Glutamatergic neuron (in vitro differentiated cells): ENCODE measurements around the gene AP2B1. TPM values are rescaled to one million over a fixed set of nuclear protein-coding genes. Genes with fewer than 3 reads are reported as not detected.
A peak's percentile ranks its signal among the peaks of the same experiment; 100 is the strongest.
"Not testable (repeated sequence)": the region's sequence is repeated elsewhere in the genome, so short reads cannot be mapped to it uniquely, and the experiment has no call there.

Experiments used
- DNase-seq: peaks from one replicate; pipeline ENCODE4 v3.0.0; 2022
- H3K27ac Mint-ChIP-seq: one replicate; pipeline ENCODE4 v1.8.0; 2020; ENCODE audit warnings: mild to moderate bottlenecking, mixed read lengths, inconsistent platforms; ENCODE audit not compliant: unreplicated experiment
- H3K27me3 Mint-ChIP-seq: one replicate; pipeline ENCODE4 v1.8.0; 2020; ENCODE audit warnings: mild to moderate bottlenecking, moderate library complexity, mixed read lengths, inconsistent platforms; ENCODE audit not compliant: unreplicated experiment
- H3K36me3 Mint-ChIP-seq: one replicate; pipeline ENCODE4 v1.8.0; 2020; ENCODE audit warnings: mild to moderate bottlenecking, mixed read lengths, inconsistent platforms; ENCODE audit not compliant: unreplicated experiment
- H3K4me1 Mint-ChIP-seq: one replicate; pipeline ENCODE4 v1.8.0; 2020; ENCODE audit warnings: mild to moderate bottlenecking, low read depth, mixed read lengths, inconsistent platforms; ENCODE audit not compliant: unreplicated experiment
- H3K4me3 Mint-ChIP-seq: one replicate; pipeline ENCODE4 v1.8.0; 2020; ENCODE audit warnings: mild to moderate bottlenecking, mixed read lengths, inconsistent platforms; ENCODE audit not compliant: unreplicated experiment
- H3K9me3 Mint-ChIP-seq: one replicate; pipeline ENCODE4 v1.8.0; 2020; ENCODE audit warnings: mild to moderate bottlenecking, moderate library complexity, mixed read lengths, inconsistent platforms; ENCODE audit not compliant: unreplicated experiment
- total RNA-seq: library from RNA; stranded (reverse); fragmentation: NEBNext Ultra II Directional; extraction: Animal tissue kit (Norgen Biotek cat#: 25700); gene quantifications from one replicate; pipeline ENCODE4 v1.2.1, GENCODE V29; 2021; ENCODE audit not compliant: unreplicated experiment
- TF ChIP-seq, protein P1 (sequence below): fragments of 200-600 bp; sonication (generic); IDR thresholded peaks from one replicate; pipeline ENCODE4 v1.5.0; 2021; ENCODE audit not compliant: partially characterized antibody, unreplicated experiment

Gene AP2B1
- total RNA-seq, 1 donor from 2014 or later = 316 TPM

DNA sequence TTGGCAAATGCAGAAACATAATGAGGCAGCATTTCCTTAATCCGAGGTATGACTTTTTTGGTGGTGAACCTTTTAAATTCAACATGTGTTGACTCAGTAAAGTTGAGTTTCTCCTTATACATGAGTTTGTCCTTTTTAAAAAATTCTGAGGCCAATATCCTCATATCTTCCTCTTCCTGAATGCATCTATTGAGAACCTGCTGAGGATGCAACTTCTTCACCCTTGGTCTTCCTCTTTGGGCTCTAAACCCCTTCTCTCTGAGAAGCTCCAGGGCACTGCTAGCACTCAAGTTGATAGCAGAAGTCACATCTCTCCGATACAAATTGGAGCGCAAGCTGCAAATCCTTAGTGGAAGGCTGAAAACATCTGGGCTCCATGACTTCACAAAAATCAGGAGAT is 29.8 kb upstream of the AP2B1 start:
- TF ChIP-seq, protein P1, sequence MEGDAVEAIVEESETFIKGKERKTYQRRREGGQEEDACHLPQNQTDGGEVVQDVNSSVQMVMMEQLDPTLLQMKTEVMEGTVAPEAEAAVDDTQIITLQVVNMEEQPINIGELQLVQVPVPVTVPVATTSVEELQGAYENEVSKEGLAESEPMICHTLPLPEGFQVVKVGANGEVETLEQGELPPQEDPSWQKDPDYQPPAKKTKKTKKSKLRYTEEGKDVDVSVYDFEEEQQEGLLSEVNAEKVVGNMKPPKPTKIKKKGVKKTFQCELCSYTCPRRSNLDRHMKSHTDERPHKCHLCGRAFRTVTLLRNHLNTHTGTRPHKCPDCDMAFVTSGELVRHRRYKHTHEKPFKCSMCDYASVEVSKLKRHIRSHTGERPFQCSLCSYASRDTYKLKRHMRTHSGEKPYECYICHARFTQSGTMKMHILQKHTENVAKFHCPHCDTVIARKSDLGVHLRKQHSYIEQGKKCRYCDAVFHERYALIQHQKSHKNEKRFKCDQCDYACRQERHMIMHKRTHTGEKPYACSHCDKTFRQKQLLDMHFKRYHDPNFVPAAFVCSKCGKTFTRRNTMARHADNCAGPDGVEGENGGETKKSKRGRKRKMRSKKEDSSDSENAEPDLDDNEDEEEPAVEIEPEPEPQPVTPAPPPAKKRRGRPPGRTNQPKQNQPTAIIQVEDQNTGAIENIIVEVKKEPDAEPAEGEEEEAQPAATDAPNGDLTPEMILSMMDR = no peak
- no peaks in the 10 kb centered on the region for H3K4me1 Mint-ChIP-seq
- no peaks in the 10 kb centered on the region for H3K9me3 Mint-ChIP-seq
- H3K27me3 Mint-ChIP-seq = peaks cover 5% of the 10 kb centered on the region
- H3K27ac Mint-ChIP-seq = no peak overlapping the region
- H3K36me3 Mint-ChIP-seq = no peaks in the 10 kb centered on the region
- DNase-seq = no peak
- no peak overlapping the region for H3K4me3 Mint-ChIP-seq

DNA sequence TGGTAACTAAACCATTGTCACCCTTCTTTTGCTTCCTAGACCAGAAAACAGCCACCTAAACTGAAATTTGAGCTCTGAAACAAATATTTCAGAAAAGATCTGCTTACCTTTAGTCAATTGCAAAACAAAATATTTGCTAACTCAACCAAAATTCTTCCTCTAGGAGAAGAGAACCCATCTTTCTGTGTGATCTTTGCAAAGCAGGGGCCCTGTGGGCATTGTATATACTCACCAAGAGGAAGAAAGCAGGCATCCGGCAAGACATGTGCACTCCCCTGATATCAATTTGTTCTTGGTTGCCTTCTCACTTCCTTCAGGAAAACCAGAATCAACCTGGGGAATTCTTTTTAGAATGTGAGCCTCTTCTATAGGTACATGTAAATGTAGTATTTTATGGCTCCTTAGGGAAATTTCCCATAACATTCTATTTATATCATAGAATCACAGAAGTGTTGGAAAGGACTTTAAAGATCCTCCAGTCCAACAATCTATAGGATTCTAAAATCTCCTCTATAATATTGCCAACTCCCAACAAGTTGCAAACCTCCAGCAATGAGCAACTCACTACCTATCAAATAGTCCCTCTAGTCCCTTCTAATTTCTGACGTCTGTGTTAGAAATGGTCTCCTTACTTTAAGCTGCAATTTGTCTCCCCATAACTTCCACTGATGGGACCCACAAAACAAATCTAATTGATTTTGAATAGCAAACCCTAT is 27.5 kb upstream of the AP2B1 start:
- Mint-ChIP-seq H3K27ac (no peak overlapping the region), H3K4me3 (no peak overlapping the region), H3K27me3 (peaks cover 5% of the 10 kb centered on the region), H3K36me3 (no peaks in the 10 kb centered on the region), H3K4me1 (no peaks in the 10 kb centered on the region), H3K9me3 (no peaks in the 10 kb centered on the region)
- no peak for DNase-seq
- TF ChIP-seq, protein P1 = no peak

DNA sequence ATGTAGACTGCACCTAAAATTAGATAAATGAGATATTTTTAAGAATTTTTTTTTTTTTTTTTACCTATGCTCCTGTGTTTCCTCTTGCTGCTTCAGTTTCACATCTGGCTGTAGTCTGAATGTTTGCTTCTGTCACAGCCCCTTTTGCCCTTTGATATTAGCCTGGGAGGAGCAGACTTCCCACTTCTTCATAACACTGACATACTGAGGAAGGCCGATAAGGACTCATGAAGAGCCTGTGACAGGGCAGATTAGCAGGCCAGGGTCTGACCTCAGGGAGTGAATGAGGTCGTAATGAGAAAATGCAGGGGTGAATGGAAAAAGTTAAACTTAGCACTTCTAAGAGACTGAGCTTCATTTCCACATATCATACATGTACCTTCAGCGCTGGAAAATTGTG is 26.4 kb upstream of the AP2B1 start, which contains the start of gene SLFN14:
SLFN14 (minus strand) TSS at position 117 of the 400 bp plus-strand sequence. CDS start 2,757 bp downstream, outside the sequence.
- H3K27me3 Mint-ChIP-seq = peaks cover 5% of the 10 kb centered on the region
- H3K4me1 Mint-ChIP-seq = no peaks in the 10 kb centered on the region
- no peak within 1 kb of the TSS for H3K27ac Mint-ChIP-seq
- no peak for DNase-seq
- no peaks in the 10 kb centered on the region for H3K9me3 Mint-ChIP-seq
- H3K36me3 Mint-ChIP-seq = no peaks in the 10 kb centered on the region
- no peak within 1 kb of the TSS for H3K4me3 Mint-ChIP-seq
- TF ChIP-seq, protein P1 = no peak

DNA sequence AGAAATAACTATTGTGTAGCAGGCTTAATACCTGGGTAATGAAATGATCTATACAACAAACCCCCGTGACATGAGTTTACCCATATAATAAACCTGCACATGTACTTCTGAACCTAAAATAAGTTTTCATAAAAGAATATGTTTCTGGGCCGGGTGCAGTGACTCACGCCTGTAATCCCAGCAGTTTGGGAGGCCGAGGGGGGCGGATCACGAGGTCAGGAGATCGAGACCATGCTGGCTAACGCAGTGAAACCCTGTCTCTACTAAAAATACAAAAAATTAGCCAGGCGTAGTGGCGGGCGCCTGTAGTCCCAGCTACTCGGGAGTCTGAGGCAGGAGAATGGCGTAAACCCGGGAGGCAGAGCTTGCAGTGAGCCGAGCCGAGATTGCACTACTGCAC is 23.9 kb upstream of the AP2B1 start:
- H3K9me3 Mint-ChIP-seq, H3K27ac Mint-ChIP-seq, H3K4me1 Mint-ChIP-seq, DNase-seq, H3K4me3 Mint-ChIP-seq, H3K36me3 Mint-ChIP-seq: not testable (repeated sequence)
- peaks cover 11% of the 10 kb centered on the region for H3K27me3 Mint-ChIP-seq

DNA sequence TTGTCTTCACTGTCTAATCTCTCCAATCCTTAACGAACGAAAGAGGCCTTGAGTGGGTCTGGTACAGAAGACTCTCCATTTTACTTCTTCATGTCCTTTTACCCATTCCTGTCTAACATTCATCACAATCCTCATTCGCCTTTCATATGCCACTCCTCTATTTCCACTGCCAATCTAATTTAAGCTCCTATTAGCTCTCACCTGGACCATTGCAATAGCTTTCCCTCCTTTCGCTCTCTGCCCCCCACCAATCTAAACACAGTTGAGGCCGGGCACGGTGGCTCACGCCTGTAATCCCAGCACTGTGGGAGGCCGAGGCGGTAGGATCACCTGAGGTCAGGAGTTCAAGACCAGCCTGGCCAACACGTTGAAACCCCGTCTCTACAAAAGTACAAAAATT is 20.2 kb upstream of the AP2B1 start:
- peak overlapping the region; percentile 57 for H3K4me3 Mint-ChIP-seq
- no peak for DNase-seq
- H3K9me3 Mint-ChIP-seq = peaks cover 6% of the 10 kb centered on the region
- TF ChIP-seq, protein P1 = no peak
- no peaks in the 10 kb centered on the region for H3K36me3 Mint-ChIP-seq
- H3K27me3 Mint-ChIP-seq = peaks cover 9% of the 10 kb centered on the region
- H3K4me1 Mint-ChIP-seq = peaks cover 4% of the 10 kb centered on the region
- no peak overlapping the region for H3K27ac Mint-ChIP-seq
